Pulmonary artery endothelial cell (primary cell): ENCODE data around the gene WIPF3. TPM values are rescaled to one million over a fixed set of nuclear protein-coding genes. Genes with fewer than 3 reads are reported as not detected.
"Not testable (repeated sequence)": the region's sequence is repeated elsewhere in the genome, so short reads cannot be mapped to it uniquely, and the experiment has no call there.

Experiments
- DNase-seq: peaks from one replicate; pipeline ENCODE4 v3.0.0-alpha.2; 2011; ENCODE audit warnings: low read depth, low spot score
- total RNA-seq: library from RNA; depleted of rRNA; stranded (reverse); fragments of >200 nt; gene quantifications from 2 replicates; pipeline ENCODE4 v1.2.3, GENCODE V29; 2014

Gene WIPF3
- total RNA-seq, 1 donor from 2014 or later = not detected

DNA sequence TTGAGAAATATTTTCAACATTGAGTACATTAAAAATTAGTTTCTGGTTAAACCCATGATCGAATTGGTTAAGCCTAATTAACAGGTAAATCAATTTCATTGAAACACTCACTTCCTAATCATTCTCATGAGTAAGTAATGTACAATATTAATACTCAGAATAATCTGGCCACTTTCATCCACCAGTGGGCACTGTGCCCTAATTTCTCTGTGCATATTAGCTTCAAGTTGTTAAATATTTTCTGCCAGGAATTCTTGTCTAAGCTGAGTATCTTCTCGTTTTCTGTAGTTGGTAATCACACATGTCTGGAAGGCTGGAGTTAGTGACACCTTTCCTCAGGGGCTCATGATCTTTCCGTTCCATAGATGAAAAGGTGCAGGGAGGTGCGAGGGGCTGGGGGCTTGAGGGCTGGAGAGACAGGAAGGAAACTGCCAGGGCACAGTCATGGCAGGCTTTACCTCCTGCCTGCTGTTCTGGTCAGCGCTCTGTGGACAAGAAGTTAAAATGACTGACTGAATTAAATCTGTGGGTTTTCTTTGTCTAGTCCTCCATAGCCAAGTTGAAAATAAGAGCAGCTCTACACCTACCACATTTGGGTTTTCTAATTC is 71.9 kb downstream of the WIPF3 start:
- DNase-seq = no peak

GRCh38 chr7:29879609-29880008 is 73.3 kb downstream of the WIPF3 start:
- no peak for DNase-seq

- DNase-seq = no peak
These were observed 75.4 kb downstream of the WIPF3 start for GRCh38 chr7:29881724-29882123.

DNA sequence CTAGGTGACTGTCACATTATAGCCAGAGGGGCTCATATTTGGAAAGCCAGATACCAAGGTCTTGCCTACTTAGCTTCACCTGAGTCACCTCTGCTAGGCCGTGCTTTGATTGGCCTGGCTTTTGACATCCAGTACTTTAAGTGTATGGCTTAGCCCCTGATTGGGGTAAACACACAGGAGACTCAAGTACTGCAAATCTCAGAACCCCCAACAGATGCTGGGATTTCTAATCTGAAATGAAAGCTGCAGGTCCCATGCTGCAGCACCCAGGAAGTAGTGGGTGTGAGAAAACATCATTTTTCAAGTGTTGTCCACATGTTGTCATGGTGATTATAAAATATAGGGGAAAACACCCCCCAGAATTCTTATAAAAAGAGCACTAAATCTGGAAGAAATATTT is 76.2 kb downstream of the WIPF3 start:
- no peak for DNase-seq

DNA sequence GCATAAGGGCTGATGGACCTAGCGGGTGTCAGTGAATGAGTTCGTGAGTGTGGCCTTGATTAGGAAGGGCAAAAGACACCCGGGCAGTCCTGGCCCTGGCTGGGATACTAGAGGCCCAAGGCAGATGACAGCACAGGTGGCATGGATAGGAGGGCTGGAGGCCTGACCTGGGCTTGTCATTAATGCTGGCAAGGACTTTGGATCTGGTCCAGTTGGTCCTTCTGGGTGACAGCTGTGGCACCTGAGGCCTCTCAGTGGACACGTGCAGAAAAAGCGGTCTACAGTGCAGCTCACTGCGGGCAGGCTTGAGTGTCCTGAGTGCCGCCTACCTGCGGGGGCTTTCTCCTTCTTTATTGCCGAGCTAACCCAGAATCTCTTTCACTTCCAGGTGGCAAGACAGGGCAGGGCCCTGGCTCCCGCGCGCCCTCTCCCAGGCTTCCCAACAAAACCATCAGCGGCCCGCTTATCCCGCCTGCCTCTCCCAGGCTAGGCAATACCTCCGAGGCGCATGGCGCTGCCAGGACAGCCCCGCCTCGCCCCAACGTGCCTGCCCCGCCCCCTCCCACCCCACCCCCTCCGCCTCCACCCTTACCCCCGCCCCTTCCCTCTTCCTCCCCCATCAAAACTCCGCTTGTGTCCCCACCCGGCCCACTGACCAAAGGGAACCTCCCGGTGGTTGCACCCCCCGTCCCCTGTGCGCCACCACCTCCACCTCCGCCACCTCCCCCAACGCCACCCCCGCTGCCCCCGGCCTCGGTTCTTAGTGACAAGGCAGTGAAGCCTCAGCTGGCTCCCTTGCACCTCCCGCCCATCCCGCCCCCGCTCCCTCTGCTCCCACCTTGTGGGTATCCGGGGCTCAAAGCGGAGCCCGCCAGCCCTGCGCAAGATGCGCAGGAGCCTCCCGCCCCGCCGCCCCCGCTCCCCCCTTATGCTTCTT is 77.4 kb downstream of the WIPF3 start:
- no peak for DNase-seq

DNA sequence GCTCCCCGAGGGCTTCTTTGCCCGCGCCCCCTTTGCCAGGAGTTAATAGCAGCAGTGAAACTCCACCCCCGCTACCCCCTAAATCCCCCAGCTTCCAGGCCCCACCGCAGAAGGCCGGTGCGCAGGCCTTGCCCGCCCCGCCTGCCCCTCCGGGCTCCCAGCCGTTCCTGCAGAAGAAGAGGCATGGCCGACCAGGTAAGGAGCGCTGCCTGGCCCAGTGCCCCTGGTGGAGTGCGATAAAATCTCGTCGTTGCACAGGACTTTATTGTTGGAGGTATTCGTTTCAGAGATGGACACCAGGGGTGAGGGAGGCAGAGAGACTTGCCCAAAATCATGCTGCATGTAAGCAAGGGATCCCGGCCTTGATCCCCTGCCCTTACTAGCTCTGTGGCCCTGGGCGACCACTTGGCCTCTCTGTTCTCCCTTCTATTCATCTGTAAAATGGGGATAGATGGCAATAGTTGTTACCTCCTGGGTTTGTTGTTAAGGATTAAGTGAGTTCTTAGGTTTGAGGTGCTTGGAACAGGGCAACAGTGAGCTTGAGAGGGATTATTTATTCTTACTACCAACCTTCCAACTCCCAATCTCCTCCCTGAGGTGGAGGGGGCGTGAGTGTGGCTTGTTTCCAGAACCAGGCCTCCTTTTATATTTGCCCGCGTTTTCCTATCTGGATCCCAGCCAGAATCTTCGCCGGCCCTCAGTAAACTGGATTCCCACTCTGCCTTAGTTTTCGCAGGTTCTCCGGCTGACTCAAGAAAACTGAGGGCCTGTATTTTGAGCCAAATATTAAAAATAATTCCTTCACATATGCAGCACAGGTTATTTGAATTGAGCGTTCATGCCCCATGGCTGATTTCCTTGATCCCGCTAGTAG is 78.3 kb downstream of the WIPF3 start:
- DNase-seq = no peak

DNA sequence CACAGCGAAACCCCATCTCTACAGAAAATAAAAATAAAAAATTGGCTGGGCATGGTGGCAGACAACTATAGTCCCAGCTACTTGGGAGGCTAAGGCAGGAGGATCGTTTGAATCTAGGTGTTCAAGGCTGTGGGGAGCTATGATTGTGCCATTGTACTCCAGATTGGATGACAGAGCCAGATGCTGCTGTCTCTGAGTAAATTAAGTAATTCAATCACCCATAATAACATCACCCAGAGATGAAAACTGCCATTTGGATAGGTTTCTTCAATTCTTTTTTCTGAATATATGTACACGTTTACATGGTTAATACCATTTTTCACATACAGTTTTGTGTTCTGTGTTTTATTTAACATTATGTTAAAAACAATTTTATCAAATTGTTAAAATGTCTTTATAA is 79.3 kb downstream of the WIPF3 start:
- DNase-seq = no peak

GRCh38 chr7:29886827-29887226 is 80.5 kb downstream of the WIPF3 start:
- no peak for DNase-seq

DNA sequence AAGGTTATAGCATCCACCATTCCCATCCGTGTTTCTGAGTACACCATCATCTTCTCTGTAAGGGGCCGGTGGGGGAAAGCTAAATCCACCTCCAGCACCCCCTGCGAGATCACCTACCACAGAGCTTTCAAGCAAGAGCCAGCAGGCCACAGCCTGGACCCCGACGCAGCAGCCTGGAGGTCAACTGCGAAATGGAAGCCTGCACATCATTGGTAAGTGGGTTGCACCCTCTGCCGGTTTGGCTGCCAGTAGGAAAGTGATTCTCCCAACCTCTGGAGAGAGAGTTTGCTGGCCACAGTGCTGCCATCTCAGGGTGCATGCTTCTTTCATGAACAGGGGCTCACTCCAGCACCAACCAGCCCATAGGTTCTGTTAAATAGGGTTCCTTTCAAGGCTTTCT is 81.7 kb downstream of the WIPF3 start:
- no peak for DNase-seq

DNA sequence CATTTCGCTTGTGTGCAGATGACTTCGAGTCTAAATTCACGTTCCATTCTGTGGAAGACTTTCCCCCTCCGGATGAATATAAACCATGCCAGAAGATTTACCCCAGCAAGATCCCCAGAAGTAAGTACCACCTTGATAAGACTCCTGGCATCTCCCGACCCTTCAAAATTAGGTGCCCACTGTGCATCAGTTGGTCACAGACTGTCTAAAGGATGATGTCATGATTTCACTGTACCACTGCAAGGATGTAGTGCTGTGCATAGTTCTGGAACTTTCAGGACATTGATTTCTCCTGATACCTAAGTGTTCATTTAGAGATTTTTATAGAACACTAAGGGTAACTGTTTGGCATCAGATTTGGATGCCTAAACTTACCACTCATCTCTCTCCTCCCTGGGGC is 83.0 kb downstream of the WIPF3 start:
- no peak for DNase-seq

- DNase-seq = no peak
These were observed 83.9 kb downstream of the WIPF3 start for GRCh38 chr7:29890251-29890650.

GRCh38 chr7:29890786-29891185 is 84.5 kb downstream of the WIPF3 start:
- not testable (repeated sequence) for DNase-seq

- DNase-seq = no peak
These were observed 85.5 kb downstream of the WIPF3 start for GRCh38 chr7:29891766-29892165.

- DNase-seq = no peak
These were observed 85.9 kb downstream of the WIPF3 start for GRCh38 chr7:29892231-29892630.

GRCh38 chr7:29893351-29893965 is 87.2 kb downstream of the WIPF3 start:
- no peak for DNase-seq

DNA sequence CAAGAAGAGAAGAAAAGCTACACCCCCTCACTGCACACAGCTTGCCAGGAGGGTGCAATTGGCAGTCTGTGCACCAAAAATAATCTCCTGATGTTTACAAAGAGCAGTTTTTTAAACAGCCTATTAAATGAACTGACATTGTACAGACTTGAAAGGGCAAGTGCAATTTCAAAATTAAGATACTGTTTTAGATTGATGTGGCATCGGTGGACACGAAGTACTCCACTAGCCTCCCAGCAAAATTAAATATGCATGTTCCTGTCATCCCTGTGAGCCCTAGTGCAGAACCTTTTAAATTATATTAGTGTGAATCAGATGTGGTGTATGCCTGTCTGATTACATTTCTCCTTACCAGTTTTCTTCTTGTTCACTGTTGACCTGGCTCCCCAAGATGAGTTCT is 87.9 kb downstream of the WIPF3 start:
- no peak for DNase-seq

GRCh38 chr7:29895559-29895958 is 89.3 kb downstream of the WIPF3 start:
- no peak for DNase-seq

- DNase-seq = no peak
These were observed 90.5 kb downstream of the WIPF3 start for GRCh38 chr7:29896685-29897411.

- DNase-seq = no peak
These were observed 92.0 kb downstream of the WIPF3 start for GRCh38 chr7:29898301-29898700.

- DNase-seq = no peak
These were observed 94.4 kb downstream of the WIPF3 start for GRCh38 chr7:29900745-29901144.
